ENCODE data around the gene PLCH2. TPM values are rescaled to one million over a fixed set of nuclear protein-coding genes. Genes with fewer than 3 reads are reported as not detected.

Gene PLCH2
- total RNA-seq, 1 donor from 2014 or later, result 0.47 TPM

DNA sequence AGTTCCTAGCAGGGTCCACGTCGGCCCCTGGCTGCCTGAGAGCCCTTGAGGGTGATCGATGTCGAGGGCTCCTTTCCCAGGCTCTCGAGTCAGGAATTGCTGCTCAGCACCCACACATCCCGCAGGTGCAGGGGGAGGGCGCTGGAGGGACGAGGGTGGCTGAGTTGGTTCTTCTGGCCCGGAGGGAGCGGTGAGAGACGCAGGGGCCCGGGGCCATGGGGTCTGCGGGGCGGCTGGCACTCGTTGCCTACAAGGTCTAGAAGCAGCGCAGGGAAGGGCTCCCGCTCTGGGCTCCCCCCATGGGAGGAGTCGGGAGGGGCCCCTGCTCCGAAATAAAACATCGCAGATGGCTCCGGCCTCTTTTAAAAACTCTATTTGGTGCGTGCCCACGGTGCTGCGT, 32.1 kb downstream of the PLCH2 start:
- no peak for DNase-seq (ENCODE audit: extremely low read depth, low read depth, low spot score)

DNA sequence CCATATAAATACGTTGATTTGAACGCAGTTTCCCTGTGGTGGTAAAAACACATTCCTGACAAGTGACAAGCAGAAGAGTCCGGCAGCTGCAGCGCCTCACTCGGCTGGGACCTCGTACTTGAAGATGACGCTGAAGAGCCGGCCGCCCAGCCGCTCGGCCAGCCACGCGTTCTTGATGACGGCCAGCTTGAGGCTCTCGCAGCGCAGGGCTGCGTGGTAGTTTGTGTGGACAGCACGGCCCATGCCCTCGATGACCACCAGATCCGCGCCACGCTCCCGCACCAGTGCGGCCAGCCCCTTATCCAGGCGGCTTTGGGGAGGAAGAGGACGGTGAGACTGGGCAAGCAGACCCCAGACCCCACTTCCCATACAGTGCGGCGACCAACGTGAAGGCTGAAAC, 32.7 kb downstream of the PLCH2 start:
- DNase-seq (ENCODE audit: extremely low read depth, low read depth, low spot score), result no peak

DNA sequence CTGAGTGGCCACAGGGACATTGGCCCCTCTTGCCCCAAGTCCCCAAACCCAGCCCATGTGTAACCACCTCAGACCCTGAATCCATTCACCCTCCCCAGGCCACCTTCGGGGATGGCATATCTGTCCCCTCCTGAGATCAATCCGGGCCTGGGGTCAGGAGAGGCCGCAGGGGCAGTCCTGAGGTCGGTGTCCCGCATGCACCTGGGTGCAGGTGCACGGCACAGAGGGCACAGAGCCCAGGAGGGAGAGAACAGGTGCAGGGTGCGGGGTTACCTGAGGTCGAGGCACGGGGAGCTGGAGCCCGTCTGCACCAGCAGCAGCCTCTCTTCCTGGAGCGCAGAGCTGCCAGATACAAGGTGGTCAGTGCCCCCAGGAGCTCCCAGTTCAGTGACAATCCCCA, 33.5 kb downstream of the PLCH2 start:
- no peak for DNase-seq (ENCODE audit: extremely low read depth, low read depth, low spot score)

DNA sequence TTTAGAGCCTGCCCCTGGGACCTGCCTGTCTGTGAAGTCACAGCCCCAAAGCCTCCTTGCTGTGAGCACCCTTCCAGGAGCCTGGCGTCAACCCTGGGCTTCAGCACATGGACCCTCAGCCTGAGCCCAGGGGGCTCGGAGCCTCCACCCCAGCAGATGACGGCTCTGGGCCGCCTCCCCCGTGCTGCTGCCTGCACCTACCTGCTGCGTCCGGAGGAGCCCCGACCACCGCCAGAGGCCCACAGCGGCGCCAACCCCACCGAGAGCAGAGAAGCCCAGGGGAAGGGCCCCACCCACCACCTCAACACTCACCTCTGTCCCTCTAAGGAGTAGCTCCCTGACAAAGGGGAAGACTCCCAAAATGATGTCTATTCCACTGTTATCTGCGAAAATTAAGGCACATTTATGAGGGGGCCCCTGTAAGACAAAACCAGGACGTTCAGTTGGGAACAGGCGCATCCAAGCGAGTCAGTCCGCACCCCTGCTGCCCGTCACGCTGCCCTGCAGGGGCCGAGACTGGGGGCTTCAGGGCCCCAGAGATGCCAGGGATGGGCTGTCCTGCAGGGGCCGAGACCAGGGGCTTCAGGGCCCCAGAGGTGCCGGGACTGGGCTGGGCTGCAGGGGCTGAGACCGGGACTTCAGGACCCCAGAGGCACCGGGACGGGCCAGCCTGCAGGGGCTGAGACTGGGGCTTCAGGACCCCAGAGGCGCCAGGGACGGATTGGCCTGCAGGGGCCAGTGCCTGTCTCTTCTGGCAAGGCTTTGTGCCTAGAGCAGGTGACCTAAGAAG, 34.5 kb downstream of the PLCH2 start:
- DNase-seq (ENCODE audit: extremely low read depth, low read depth, low spot score), result no peak

DNA sequence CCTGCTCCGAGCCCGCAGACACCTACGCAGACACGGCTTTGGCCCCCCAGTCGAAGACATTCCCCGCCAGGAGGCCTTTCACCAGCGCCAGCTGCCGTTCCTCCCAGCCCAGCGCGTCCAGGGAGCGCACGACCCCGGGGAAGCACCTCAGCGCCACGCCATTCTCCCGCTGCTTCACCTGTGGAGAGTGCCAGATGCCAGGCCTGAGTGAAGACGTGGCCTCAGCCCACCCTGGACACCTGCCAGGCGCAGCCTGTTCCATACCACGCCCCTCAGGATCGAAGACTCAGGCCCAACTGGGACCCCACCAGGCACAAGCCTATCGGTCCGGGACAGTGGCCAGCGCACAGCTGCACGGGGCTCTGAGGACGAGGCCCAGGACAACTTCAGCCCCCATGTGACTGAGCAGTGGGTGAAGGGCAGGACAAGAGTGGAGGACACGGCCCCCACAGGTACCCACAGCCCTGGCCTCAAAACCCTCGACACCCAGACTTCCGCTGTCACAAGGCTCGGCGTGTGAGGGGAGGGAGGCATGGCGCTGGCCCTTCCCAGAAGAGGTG, 36.9 kb downstream of the PLCH2 start:
- no peak for DNase-seq (ENCODE audit: extremely low read depth, low read depth, low spot score)

DNA sequence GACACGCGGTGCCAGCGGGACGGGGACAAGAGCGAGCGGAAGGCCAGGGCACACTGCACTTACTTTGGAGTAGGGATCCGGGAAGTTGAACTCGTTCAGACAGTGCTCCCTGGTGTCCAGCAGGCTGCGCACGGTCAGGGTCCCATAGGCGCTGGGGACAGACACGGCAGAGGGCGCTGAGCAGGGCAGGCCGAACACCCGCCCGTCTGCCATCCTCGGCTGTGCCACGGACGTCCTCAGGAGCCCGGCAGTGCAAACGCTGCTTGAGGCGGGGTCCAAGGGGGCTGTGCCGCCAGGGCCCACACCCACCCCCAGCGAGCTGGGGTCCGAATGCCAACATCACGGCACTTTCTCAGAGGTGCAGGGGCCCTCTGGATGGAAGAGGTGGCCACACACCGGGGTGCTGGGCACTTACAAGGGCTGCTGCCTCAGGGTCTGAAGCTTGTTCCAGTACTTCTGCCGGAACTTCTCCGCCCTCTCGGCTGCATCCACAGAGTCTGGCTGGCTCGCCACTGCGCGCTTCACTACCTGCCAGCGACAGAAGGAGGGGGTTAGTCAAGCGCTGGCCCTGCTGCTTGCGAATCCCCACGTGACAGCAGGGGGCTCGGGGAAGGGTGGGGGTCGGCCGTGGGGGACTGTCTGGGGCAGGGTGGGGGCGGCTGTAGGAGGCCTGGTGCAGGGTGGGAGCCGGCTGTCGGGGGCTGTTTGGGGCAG, 38.0 kb downstream of the PLCH2 start:
- DNase-seq (ENCODE audit: extremely low read depth, low read depth, low spot score), result no peak

DNA sequence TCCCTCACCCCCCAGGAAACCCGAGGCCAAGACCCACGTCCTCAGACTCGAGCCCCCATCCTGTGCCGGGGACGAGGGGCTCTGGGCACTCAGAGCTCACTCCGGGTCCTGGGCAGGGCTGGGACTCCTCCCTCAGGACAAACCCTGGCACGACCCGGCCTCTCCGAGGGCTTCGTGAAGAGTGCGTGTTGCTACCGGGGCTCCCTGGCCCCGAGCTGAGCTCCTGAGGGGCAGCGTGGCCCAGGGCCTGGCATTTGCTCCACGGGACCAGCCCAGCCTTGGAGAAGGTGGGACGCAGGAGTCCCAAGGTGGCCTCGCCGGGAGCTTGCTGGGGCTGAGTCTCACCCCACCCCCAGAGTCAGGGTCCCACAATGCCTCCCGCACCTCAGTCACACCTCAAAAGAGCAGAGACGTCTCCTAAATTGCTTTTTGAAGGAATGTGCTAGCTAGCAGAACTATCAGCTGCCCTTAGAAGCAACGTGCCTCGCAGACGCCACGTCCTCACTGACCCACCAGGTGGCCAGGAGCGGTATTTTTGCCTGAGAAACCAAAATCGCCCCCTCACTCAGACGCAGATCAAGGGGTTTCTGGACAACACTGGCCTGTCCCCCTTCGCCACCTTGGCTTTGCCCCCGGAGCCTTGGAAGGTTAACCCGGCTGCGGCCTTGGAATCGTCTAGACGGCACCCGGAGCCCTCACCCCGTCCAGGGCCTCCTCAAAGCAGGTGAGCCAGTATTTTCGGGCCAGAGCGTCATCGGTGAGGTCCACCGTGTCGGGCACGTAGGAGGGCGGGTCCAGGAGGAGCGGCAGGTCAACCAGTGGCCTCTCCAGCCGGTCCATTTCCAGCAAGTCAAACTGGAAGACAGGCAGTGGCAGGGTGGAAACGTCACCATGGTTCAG, 39.0 kb downstream of the PLCH2 start:
- DNase-seq (ENCODE audit: extremely low read depth, low read depth, low spot score), result no peak

DNA sequence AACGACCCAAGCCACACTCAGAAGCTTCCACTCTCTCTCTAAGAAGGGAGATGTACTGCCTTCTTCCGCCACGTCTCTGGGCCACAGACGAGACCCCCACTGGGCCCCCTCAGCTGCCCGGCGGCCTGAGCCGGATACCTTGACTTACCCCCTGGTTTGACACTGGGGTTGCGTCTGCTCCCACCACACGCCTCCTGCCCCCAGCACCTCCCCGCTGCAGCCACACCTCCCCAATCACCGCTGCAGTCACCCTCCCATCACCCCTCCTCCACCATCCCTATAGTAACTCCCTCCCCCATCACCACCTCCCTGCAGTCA, 39.6 kb downstream of the PLCH2 start:
- DNase-seq (ENCODE audit: extremely low read depth, low read depth, low spot score), result no peak

DNA sequence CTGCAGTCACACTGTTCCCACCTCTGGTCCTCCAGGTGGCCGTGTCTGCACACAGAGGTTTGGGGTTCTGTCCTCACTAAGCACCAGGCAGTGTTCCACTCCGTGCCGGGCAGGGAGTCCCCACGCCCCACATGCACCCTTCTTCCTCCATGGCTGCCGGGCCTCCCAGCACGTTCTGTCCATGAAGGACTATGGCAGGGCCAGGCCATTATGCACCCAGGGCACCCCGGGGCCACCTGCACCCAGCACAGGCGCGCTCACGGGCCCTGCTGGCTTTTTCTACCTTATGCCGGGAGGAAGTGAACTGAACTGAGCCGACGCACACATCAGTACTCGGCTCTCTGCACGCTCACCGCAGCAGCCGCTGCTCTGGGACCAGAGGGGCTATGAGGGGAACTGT, 40.0 kb downstream of the PLCH2 start:
- DNase-seq (ENCODE audit: extremely low read depth, low read depth, low spot score), result no peak

DNA sequence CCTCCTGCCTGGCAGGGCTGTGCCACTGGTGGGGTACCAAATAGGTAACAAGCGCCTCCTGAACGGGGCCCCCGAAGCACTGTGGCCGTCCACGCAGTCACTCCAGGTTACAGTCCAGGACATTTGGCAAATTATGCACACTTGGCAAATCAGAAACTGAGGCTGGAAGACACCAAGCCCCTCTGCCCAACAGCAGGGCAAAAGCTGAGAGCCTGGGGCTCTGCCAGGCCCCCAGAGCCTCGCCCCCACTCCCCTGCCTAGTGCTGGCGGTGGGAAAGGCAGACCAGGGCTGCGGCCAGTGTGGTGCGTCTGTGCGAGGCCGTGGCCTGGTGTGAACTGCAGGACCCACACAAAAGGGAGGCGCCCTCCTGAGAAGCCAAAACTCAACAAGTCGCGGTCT, 40.9 kb downstream of the PLCH2 start:
- no peak for DNase-seq (ENCODE audit: extremely low read depth, low read depth, low spot score)

DNA sequence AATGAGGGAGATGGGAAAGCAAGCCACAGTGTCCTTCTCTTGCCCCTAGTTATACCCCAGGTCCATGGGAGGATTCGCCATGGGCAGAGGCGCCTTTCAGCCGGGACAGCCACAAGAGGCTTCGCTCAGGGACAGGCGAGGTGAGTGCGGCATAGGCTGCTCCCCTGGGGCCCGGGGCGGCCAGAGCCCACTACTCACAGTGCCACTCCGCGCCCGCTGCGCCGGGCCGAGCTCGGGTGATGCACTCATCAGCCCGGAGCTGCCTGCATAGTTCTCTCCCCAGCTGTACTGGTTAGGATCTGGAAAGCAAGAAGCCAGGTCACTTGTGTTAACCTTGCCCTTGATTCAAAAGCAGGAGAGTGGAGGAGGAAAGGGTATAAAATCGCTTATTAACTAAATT, 41.9 kb downstream of the PLCH2 start:
- DNase-seq (ENCODE audit: extremely low read depth, low read depth, low spot score), result no peak

DNA sequence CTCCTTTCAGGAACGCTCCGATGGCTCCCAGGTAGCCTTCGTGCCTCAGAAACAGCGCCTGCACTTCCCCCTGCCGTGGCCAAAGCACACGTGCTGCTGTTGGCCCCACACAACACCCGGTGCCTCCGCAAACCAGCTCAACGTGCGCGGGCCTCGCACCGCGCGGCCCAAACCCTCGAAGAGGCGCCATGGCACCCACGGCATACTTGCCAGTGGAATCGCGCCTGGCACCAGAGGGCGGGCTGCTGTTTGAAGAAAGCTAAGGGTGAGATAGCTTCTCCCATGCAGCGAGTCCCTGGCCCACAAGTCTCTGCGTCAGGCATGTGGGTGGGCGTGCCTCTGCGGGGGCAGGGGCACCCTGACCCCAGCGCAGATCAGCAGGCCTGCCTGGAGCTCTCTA, 42.4 kb downstream of the PLCH2 start:
- no peak for DNase-seq (ENCODE audit: extremely low read depth, low read depth, low spot score)

DNA sequence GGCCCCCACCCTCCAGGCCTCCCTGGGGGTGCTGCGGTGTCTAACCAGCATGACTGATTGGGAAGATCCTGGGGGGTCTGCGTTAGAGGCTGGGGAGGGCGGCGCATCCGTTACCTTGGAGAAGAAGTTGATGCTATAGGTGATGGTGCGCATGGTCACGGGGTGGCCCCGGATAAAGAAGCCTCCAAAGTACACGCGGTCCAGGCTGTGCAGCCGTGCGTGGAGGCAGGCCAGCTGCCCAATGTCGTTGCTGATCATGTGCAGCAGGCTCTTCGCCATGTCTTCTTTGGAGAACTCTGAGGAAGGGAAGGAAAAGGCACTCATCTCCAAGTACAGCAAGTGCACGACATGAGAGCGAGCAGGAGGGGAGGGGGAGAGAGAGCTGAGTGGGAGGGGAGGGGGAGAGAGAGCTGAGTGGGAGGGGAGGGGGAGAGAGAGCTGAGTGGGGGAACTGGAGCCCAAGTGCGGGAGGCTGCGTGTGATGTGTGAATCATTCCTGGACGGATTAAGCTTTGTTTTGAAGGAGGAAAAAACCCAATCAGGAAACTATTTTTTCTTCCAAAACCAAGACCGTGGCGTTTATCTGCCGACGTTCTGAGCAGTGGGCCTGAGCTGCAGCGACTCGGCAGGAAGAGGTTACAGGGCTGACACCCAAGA, 43.1 kb downstream of the PLCH2 start:
- DNase-seq (ENCODE audit: extremely low read depth, low read depth, low spot score), result no peak

DNA sequence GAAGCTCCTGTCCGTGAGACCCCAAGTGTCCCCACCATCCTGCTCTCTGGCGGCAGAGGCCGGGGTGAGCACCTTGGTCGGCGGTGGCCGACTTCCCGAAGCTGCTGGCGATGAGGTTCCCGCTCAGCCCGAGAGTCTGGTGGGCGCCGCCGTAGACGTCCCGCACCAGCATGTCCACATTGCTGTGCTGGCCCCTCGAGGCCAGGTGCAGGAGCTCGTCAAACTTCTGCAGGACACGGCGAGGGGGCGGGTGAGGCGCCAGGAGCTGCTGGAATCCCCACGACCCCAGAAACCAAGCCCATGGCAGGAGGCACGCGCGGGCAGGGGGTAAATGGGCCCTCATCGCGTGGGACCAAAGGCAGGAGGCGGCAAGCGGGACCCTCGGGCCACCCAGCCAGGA, 43.6 kb downstream of the PLCH2 start:
- DNase-seq (ENCODE audit: extremely low read depth, low read depth, low spot score), result no peak

DNA sequence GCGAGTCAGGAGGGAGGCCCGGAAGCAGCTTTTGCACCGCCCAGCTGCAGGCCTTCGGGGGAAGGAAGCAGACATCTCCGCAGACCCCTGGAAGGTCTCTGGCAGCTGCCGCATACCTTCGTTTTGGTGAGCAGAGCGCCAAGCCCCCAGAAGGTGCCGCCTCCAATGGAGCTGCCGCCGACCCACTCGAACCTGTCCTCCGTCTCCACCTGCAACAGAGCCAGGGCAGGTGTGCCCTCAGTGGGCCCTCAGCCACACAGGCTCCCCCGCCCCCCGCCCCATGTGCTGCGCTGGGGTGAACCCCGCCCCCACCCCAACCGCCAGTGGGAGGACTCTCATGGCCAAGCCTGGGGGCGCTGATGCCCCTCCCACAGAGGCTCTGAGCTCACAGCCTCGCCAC, 44.1 kb downstream of the PLCH2 start:
- no peak for DNase-seq (ENCODE audit: extremely low read depth, low read depth, low spot score)

DNA sequence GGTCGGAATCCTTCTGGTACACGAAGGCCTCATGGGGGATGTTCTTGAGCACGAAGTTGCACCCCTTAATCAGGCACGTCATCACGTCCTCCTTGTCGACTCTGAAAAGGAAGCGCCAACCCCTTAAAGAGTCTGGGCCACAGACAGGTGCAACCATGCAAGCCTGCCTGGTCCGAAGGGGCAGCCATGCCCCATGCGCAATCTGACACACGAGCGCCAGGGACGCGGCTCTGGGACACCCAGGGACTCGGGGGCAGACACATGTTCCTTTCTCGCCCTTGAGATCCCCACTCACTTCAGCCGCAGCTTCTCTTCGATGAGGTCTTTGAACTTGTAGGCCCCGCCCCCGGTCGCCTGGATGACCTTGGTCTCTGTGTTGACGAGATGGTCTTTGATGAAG, 44.7 kb downstream of the PLCH2 start:
- no peak for DNase-seq (ENCODE audit: extremely low read depth, low read depth, low spot score)

DNA sequence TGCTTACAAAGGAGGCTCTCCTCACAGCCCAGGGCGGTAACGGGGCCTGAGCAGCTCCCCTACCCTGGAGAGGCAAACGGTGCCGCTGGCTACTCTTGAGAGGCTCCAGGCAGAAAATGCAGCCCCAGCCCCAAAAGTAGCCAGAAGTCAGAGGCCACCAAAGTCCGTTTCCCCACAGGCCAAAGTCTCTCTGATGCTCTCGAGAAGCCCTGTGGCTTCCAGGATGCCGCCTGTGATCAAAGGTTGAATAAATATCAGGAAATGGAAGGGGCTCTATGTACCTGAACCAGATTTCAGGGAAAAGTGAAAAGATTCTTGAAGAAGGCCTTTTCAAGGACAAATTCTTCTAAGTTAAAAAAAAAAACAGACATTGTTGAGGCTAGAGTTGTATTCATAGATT, 46.1 kb downstream of the PLCH2 start:
- no peak for DNase-seq (ENCODE audit: extremely low read depth, low read depth, low spot score)

DNA sequence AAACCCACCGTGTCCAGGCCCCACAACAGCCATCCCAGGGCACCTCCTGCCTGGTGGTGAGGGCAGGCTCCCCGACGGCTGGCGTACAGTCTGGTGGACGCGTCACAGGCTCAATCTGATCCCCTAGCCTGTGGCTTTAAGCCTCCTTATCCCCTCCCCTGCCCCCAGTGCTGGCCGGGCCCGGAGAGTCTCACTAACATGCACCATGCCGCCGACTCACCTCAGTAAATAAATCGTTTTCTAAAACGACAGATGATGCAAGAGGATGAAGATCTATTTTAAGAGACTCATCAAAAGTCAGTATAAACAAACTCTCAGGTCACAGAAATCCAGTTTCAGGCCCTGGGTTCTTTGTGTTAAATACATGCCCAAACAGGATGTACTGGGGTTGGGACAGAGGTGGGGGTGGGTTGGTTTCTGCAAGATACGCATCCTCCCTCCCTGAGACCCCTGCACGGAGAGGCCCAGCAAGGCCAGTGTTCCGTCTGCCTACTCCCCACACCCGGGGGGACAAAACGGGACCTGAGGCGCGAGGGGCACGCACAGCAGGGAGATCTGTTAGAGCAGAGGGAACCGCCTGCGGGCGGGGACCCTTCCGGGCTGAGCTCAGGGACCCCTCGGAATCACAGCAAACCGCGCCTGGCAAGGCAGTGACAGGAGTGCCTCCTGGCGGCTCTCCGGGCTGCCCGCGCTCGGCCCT, 47.3 kb downstream of the PLCH2 start:
- no peak for DNase-seq (ENCODE audit: extremely low read depth, low read depth, low spot score)

DNA sequence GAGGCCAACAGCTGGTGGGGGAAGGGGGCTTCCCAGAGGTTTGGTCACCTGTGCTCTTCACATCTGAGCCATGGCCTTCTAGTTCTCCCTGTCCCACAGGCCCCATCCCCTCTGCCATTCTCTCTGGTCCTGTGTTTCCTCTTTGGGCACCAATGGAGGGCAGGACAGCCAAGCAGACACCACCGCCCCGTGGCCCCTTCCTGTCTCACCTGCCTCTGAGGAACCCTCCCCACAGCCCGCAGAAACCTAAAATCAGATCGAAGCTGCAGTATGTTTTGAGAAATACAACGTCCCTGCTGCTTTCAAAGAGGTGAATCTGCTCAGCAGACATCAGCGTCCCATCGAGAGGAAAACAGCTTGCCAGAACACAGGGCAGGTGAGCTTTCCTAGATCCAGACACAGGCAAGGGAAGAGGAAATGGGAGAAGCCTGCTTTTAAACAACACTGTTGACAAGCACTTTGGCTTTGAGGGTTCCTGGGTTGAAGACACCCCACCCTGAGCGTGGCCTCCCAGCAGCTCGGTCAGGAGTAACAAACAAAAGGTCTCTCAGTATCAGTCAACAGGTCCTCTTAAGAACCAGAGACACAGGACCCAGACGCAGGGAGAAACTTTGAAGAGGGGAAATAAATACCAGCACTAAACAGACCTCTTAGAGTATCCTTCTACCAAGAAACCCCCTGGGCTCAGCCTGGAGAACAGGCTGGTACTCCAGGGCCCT, 48.0 kb downstream of the PLCH2 start:
- DNase-seq (ENCODE audit: extremely low read depth, low read depth, low spot score), result no peak

DNA sequence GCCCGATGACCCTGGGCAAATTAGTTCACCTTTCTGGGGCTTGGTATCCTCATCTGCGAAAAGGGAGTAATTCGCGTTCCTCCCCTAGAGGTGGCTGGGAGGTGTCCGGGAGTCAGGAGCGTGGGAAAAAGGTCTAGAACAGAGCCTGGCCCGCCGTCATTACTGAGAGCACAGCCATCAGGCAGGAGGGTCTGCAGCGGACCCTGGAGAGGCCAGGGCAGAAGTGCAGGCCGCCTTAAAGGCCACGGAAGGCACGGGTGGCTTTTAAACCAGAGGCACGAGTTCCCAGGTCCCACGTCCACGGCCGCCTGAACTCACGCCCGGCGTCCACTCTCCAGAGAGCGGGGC, 49.5 kb downstream of the PLCH2 start:
- DNase-seq (ENCODE audit: extremely low read depth, low read depth, low spot score), result no peak

All from glomerular endothelial cell (primary cell).